OCI-M2 (cell line): ENCODE results near the gene ZIC5.

Experiments used
- DNase-seq: peaks from one replicate; lab custom pipeline; 2025; ENCODE audit not compliant: unreplicated experiment; lab: John Stamatoyannopoulos, UW

ZIC5 gene

GRCh38 chr13:99941086-99941485 lies 30.5 kb downstream of the ZIC5 start:
- DNase-seq: no peak

- no peak for DNase-seq
These were observed 32.9 kb downstream of the ZIC5 start for GRCh38 chr13:99938635-99939034.

GRCh38 chr13:99935772-99936171 lies 35.8 kb downstream of the ZIC5 start:
- no peak for DNase-seq

- DNase-seq: no peak
These were observed 38.7 kb downstream of the ZIC5 start for GRCh38 chr13:99932912-99933311.

- no peak for DNase-seq
These were observed 40.6 kb downstream of the ZIC5 start for GRCh38 chr13:99930925-99931324.

GRCh38 chr13:99929866-99930265 lies 41.7 kb downstream of the ZIC5 start:
- no peak for DNase-seq

GRCh38 chr13:99926014-99926731 lies 45.4 kb downstream of the ZIC5 start:
- no peak for DNase-seq

- no peak for DNase-seq
These were observed 47.5 kb downstream of the ZIC5 start for GRCh38 chr13:99923877-99924582.

- DNase-seq: no peak
These were observed 48.7 kb downstream of the ZIC5 start for GRCh38 chr13:99922631-99923404.

- no peak for DNase-seq
These were observed 52.4 kb downstream of the ZIC5 start for GRCh38 chr13:99919132-99919531.

- DNase-seq: no peak
These were observed 55.0 kb downstream of the ZIC5 start for GRCh38 chr13:99916366-99917103.

GRCh38 chr13:99913167-99913566 lies 58.4 kb downstream of the ZIC5 start:
- no peak for DNase-seq
